ENCODE results near the gene GPRC5B. TPM values are rescaled to one million over a fixed set of nuclear protein-coding genes. Genes with fewer than 3 reads are reported as not detected.

Gene GPRC5B
- total RNA-seq, 1 experiment from 2014 or later = 137 TPM

GRCh38 chr16:19868421-19868820 lies 16.2 kb downstream of the GPRC5B start:
- Histone ChIP-seq H3K9ac (ENCODE audit: extremely low read depth, insufficient read length, low read length) (no peak overlapping the region), H2BK5ac (ENCODE audit: insufficient read length, low read length) (no peak overlapping the region), H3K79me1 (ENCODE audit: insufficient read depth, low read depth, low read length, poor library complexity, severe bottlenecking) (peaks cover 6% of the 10 kb centered on the region), H3K23ac (ENCODE audit: insufficient read length, low read depth, low read length) (no peak overlapping the region), H4K5ac (ENCODE audit: insufficient read length, low read depth, low read length) (no peak overlapping the region), H3K4me1 (ENCODE audit: insufficient read depth, low read length) (no peaks in the 10 kb centered on the region), H3K79me2 (ENCODE audit: insufficient read depth, low read length) (peaks cover 3% of the 10 kb centered on the region; the same call in 1 of the 2 replicates), H4K91ac (ENCODE audit: insufficient read length, low read depth, low read length) (no peak overlapping the region), H2BK120ac (ENCODE audit: low read depth, low read length, poor library complexity, severe bottlenecking) (no peak overlapping the region), H3K56ac (ENCODE audit: insufficient read length, low read depth, low read length) (no peak overlapping the region), H3K27me3 (ENCODE audit: insufficient read depth, low read length) (no peaks in the 10 kb centered on the region), H3K4ac (ENCODE audit: low read depth, low read length) (no peak overlapping the region), H4K8ac (replicated peaks; ENCODE audit: insufficient read length, low read depth, low read length) (no peak overlapping the region), H3K23me2 (ENCODE audit: insufficient read length, low read depth, low read length, poor library complexity, severe bottlenecking) (no peaks in the 10 kb centered on the region), H4K20me1 (ENCODE audit: control insufficient read depth, insufficient read depth, insufficient read length) (no peaks in the 10 kb centered on the region), H2BK12ac (ENCODE audit: insufficient read length, low read depth, low read length) (no peak overlapping the region), H3K9me3 (ENCODE audit: control insufficient read depth, low read depth, low read length) (no peaks in the 10 kb centered on the region), H3K4me2 (ENCODE audit: insufficient read depth, insufficient read length, low read length) (no peak overlapping the region), H3K18ac (ENCODE audit: insufficient read length, low read depth, low read length) (no peak overlapping the region), H2AK5ac (ENCODE audit: insufficient read length, low read length) (no peak overlapping the region), H3K14ac (ENCODE audit: insufficient read depth, low read length) (no peak overlapping the region), H3T11ph (ENCODE audit: low read length) (no peak overlapping the region), H2AFZ (ENCODE audit: low read length) (no peak overlapping the region), H3K27ac (ENCODE audit: insufficient read length, low read depth, low read length) (no peak overlapping the region), H2BK15ac (ENCODE audit: low read depth, low read length) (no peak overlapping the region), H2BK20ac (ENCODE audit: low read depth, low read length, poor library complexity, severe bottlenecking) (no peak overlapping the region)
- Mint-ChIP-seq H3K27ac (peak overlapping the region; percentile 7 to 94 (median 64); a peak in 3 of 7 replicates), H3K4me3 (no peak overlapping the region), H3K36me3 (ENCODE audit: insufficient read depth in 1 of 3, low read depth in 3 of 3) (peaks cover 51 to 87% (median 76%) of the 10 kb centered on the region in 3 experiments), H3K4me1 (peaks cover 14% of the 10 kb centered on the region in 2 experiments), H3K27me3 (ENCODE audit: low read depth) (no peaks in the 10 kb centered on the region), H3K9me3 (no peaks in the 10 kb centered on the region)
- TF ChIP-seq, protein P1, sequence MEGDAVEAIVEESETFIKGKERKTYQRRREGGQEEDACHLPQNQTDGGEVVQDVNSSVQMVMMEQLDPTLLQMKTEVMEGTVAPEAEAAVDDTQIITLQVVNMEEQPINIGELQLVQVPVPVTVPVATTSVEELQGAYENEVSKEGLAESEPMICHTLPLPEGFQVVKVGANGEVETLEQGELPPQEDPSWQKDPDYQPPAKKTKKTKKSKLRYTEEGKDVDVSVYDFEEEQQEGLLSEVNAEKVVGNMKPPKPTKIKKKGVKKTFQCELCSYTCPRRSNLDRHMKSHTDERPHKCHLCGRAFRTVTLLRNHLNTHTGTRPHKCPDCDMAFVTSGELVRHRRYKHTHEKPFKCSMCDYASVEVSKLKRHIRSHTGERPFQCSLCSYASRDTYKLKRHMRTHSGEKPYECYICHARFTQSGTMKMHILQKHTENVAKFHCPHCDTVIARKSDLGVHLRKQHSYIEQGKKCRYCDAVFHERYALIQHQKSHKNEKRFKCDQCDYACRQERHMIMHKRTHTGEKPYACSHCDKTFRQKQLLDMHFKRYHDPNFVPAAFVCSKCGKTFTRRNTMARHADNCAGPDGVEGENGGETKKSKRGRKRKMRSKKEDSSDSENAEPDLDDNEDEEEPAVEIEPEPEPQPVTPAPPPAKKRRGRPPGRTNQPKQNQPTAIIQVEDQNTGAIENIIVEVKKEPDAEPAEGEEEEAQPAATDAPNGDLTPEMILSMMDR (conservative IDR thresholded peaks at IDR 0.05) = no peak
- WGBS (ENCODE audit: extremely low coverage, insufficient read length, low lambda C conversion rate) = no CpG with 5 or more reads among the region's 9 CpGs
- DNase-seq = no peak

Measured in H9 (cell line).